IPS-20b (cell line): ENCODE results near the gene CACNB1.
"Not testable (repeated sequence)": the region's sequence is repeated elsewhere in the genome, so short reads cannot be mapped to it uniquely, and the experiment has no call there.

Experiments
- H3K27ac ChIP-seq: one replicate; pipeline ENCODE4 v1.5.1; 2013; ENCODE audit warnings: low read length
- H3K27me3 ChIP-seq: 2 replicates; pipeline ENCODE4 v1.6.1; 2013; ENCODE audit warnings: mild to moderate bottlenecking, low read length, inconsistent platforms; ENCODE audit not compliant: insufficient read depth
- H3K36me3 ChIP-seq: 2 replicates; pipeline ENCODE4 v1.6.1; 2013; ENCODE audit warnings: low read depth, mild to moderate bottlenecking, inconsistent platforms, low read length, moderate library complexity; ENCODE audit not compliant: insufficient read depth
- H3K4me1 ChIP-seq: 2 replicates; pipeline ENCODE4 v1.6.1; 2013; ENCODE audit warnings: mild to moderate bottlenecking, control low read depth, inconsistent platforms, low read length, moderate library complexity; ENCODE audit not compliant: insufficient read depth
- H3K4me3 ChIP-seq: 2 replicates; pipeline ENCODE4 v1.5.1; 2013; ENCODE audit warnings: mild to moderate bottlenecking, low read length, inconsistent platforms
- H3K9ac ChIP-seq: 2 replicates; pipeline ENCODE4 v1.6.1; 2013; ENCODE audit warnings: low read depth, mild to moderate bottlenecking, inconsistent platforms, low read length, moderate library complexity
- H3K9me3 ChIP-seq: 2 replicates; pipeline ENCODE4 v1.6.1; 2013; ENCODE audit warnings: mild to moderate bottlenecking, low read depth, low read length, inconsistent platforms; ENCODE audit not compliant: insufficient read depth

The CACNB1 gene

GRCh38 chr17:39169518-39169917 is 28.0 kb downstream of the CACNB1 start:
- no peaks in the 10 kb centered on the region for H3K9me3 ChIP-seq

GRCh38 chr17:39169101-39169500 is 28.4 kb downstream of the CACNB1 start:
- no peaks in the 10 kb centered on the region for H3K36me3 ChIP-seq
- no peaks in the 10 kb centered on the region for H3K4me1 ChIP-seq
- H3K4me3 ChIP-seq = no peak overlapping the region
- peaks cover 40% of the 10 kb centered on the region for H3K27me3 ChIP-seq
- no peak overlapping the region for H3K9ac ChIP-seq
- no peak overlapping the region for H3K27ac ChIP-seq
- no peaks in the 10 kb centered on the region for H3K9me3 ChIP-seq

More at GRCh38 chr17:39169518-39169917, 28.0 kb downstream of the CACNB1 start:
- no peaks in the 10 kb centered on the region for H3K4me1 ChIP-seq
- H3K9ac ChIP-seq = no peak overlapping the region
- peaks cover 36% of the 10 kb centered on the region for H3K27me3 ChIP-seq
- H3K27ac ChIP-seq = no peak overlapping the region
- no peaks in the 10 kb centered on the region for H3K36me3 ChIP-seq
- no peak overlapping the region for H3K4me3 ChIP-seq

GRCh38 chr17:39168503-39168902 is 29.0 kb downstream of the CACNB1 start:
- not testable (repeated sequence) for H3K4me3 ChIP-seq, H3K9me3 ChIP-seq, H3K4me1 ChIP-seq, H3K36me3 ChIP-seq, H3K27ac ChIP-seq, H3K9ac ChIP-seq
- H3K27me3 ChIP-seq = peaks cover 41% of the 10 kb centered on the region

- Histone ChIP-seq H3K36me3 (no peaks in the 10 kb centered on the region), H3K27ac (no peak overlapping the region), H3K9me3 (no peaks in the 10 kb centered on the region), H3K9ac (no peak overlapping the region), H3K4me1 (no peaks in the 10 kb centered on the region), H3K4me3 (no peak overlapping the region), H3K27me3 (peaks cover 41% of the 10 kb centered on the region)
These were observed 30.0 kb downstream of the CACNB1 start for GRCh38 chr17:39167476-39167875.

GRCh38 chr17:39166437-39167335 is 30.8 kb downstream of the CACNB1 start:
- 0 out of 2 replicates have a peak overlapping the region, but pooled peaks have one; percentile 93 for H3K4me3 ChIP-seq
- no peak overlapping the region for H3K27ac ChIP-seq
- H3K9me3 ChIP-seq = no peaks in the 10 kb centered on the region
- H3K27me3 ChIP-seq = peaks cover 41% of the 10 kb centered on the region
- no peak overlapping the region for H3K9ac ChIP-seq
- no peaks in the 10 kb centered on the region for H3K4me1 ChIP-seq
- H3K36me3 ChIP-seq = no peaks in the 10 kb centered on the region

GRCh38 chr17:39165841-39166349 is 31.6 kb downstream of the CACNB1 start, which contains the start of gene ARL5C:
Gene ARL5C, minus strand, starts transcription at chr17:39166161. Its CDS starts 401 bp downstream, at chr17:39165760.
- Histone ChIP-seq H3K4me1 (no peaks in the 10 kb centered on the region), H3K27ac (no peak within 1 kb of the TSS), H3K4me3 (peak within 1 kb of the TSS; percentile 93), H3K9me3 (no peaks in the 10 kb centered on the region), H3K36me3 (no peaks in the 10 kb centered on the region), H3K9ac (peak within 1 kb of the TSS; percentile 57; the same call in 1 of the 2 replicates), H3K27me3 (peaks cover 41% of the 10 kb centered on the region)

- peak overlapping the region; percentile 93 for H3K4me3 ChIP-seq
- no peaks in the 10 kb centered on the region for H3K9me3 ChIP-seq
- peaks cover 41% of the 10 kb centered on the region for H3K27me3 ChIP-seq
- H3K36me3 ChIP-seq = no peaks in the 10 kb centered on the region
- no peaks in the 10 kb centered on the region for H3K4me1 ChIP-seq
- H3K27ac ChIP-seq = no peak overlapping the region
- peak overlapping the region; percentile 57; the same call in 1 of the 2 replicates for H3K9ac ChIP-seq
These were observed 32.2 kb downstream of the CACNB1 start for GRCh38 chr17:39165178-39165840.

GRCh38 chr17:39164675-39165143 is 32.8 kb downstream of the CACNB1 start:
- Histone ChIP-seq H3K9ac (peak overlapping the region; percentile 57; the same call in 1 of the 2 replicates), H3K4me3 (peak overlapping the region; percentile 93), H3K9me3 (no peaks in the 10 kb centered on the region), H3K4me1 (no peaks in the 10 kb centered on the region), H3K36me3 (no peaks in the 10 kb centered on the region), H3K27ac (no peak overlapping the region), H3K27me3 (peaks cover 41% of the 10 kb centered on the region)

- no peak overlapping the region for H3K9ac ChIP-seq
- no peaks in the 10 kb centered on the region for H3K4me1 ChIP-seq
- H3K36me3 ChIP-seq = no peaks in the 10 kb centered on the region
- no peak overlapping the region for H3K4me3 ChIP-seq
- no peaks in the 10 kb centered on the region for H3K9me3 ChIP-seq
- peaks cover 30% of the 10 kb centered on the region for H3K27me3 ChIP-seq
- H3K27ac ChIP-seq = no peak overlapping the region
These were observed 35.5 kb downstream of the CACNB1 start for GRCh38 chr17:39161962-39162361.

- no peaks in the 10 kb centered on the region for H3K4me1 ChIP-seq
- H3K27me3 ChIP-seq = no peaks in the 10 kb centered on the region
- H3K9ac ChIP-seq = no peak overlapping the region
- no peak overlapping the region for H3K4me3 ChIP-seq
- H3K27ac ChIP-seq = no peak overlapping the region
- H3K36me3 ChIP-seq = no peaks in the 10 kb centered on the region
- H3K9me3 ChIP-seq = no peaks in the 10 kb centered on the region
These were observed 38.8 kb downstream of the CACNB1 start for GRCh38 chr17:39158623-39159022.

- Histone ChIP-seq H3K9me3 (no peaks in the 10 kb centered on the region), H3K9ac (no peak overlapping the region), H3K4me1 (no peaks in the 10 kb centered on the region), H3K36me3 (no peaks in the 10 kb centered on the region), H3K27me3 (peaks cover 12% of the 10 kb centered on the region), H3K27ac (no peak overlapping the region), H3K4me3 (no peak overlapping the region)
These were observed 41.0 kb downstream of the CACNB1 start for GRCh38 chr17:39156491-39156890.
